ENCODE results near the gene ADAD2.

DNA sequence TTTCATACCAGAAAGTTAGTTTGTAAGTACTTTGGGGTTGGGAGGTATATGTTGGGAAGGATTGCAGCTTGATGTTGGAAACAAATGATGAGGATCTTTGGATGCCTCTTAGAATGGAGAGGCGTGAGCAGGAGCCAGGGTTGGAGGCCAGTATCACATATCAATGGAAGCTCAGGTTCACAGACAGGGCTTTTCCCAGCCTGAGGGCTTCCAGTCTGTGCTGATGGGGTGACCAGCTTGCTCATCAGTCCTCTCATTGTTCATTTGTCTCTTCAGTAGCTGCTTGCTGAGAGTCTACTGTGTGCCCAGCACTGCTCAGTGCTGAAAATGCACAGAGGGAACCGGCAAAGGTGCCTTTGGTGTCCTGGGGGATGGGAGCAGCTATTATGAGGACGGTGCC is 40.0 kb upstream of the ADAD2 start:
- TF ChIP-seq CTCF (IDR thresholded peaks at IDR 0.05; ENCODE audit: low read depth, low read length, missing input control) (no peak), GABPA (IDR thresholded peaks at IDR 0.05 in 1 of 2, conservative IDR thresholded peaks at IDR 0.05 in 1 of 2) (no peak), TAF1 (conservative IDR thresholded peaks at IDR 0.05) (no peak), HNF4A (conservative IDR thresholded peaks at IDR 0.05) (no peak), JUND (IDR thresholded peaks at IDR 0.05) (no peak), FOXA1 (IDR thresholded peaks at IDR 0.05) (no peak), RAD21 (IDR thresholded peaks at IDR 0.05) (no peak), YY1 (IDR thresholded peaks at IDR 0.05) (no peak), NR2F2 (IDR thresholded peaks at IDR 0.05) (no peak)

Data from liver (tissue), 3 donors.